Neural progenitor cell (in vitro differentiated cells): ENCODE measurements around the gene STK24.

Source experiments
- CTCF ChIP-seq: fragments of 200-600 bp; sonication (generic); IDR thresholded peaks from 2 replicates; pipeline ENCODE4 v1.5.1; 2017; ENCODE audit warnings: antibody characterized with exemption, mild to moderate bottlenecking
- EZH2 ChIP-seq: fragments of 200-600 bp; sonication (generic); IDR thresholded peaks from 2 replicates; pipeline ENCODE4 v1.6.1; 2017; ENCODE audit warnings: antibody characterized with exemption, mild to moderate bottlenecking, moderate library complexity
- EZH2phosphoT487 ChIP-seq: fragments of 200-600 bp; sonication (generic); IDR thresholded peaks from 2 replicates; pipeline ENCODE4 v1.6.1; 2017; ENCODE audit warnings: antibody characterized with exemption

GRCh38 chr13:98456413-98456845 is 120.5 kb downstream of the STK24 start:
- no peak for TF ChIP-seq CTCF
- no peak for TF ChIP-seq EZH2
- no peak for TF ChIP-seq EZH2phosphoT487
